ENCODE results near the gene TRABD2B. TPM values are rescaled to one million over a fixed set of nuclear protein-coding genes. Genes with fewer than 3 reads are reported as not detected.
"Not testable (repeated sequence)": the region's sequence is repeated elsewhere in the genome, so short reads cannot be mapped to it uniquely, and the experiment has no call there.

Gene TRABD2B
- total RNA-seq, 1 donor from 2014 or later, result 1.8 TPM

DNA sequence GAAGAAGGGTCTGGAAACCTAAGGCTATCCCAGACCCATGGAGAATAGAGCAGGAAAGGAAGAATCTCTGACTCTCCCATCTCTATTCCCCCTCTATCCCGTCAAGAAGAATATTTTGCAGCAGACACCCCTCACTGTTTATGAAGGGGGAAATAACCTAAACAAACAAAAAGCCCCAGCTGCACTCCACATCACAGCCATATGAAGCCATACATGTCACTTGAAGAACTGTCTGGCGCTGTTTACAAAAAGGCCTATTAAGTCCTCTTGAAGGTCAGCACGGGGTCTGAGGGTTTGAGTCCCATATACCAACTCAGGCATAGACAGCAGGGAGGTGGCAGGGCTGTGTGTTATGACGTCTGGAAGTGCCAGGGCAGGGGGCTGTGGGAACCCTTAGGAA, 31.4 kb downstream of the TRABD2B start:
- no peak for DNase-seq
- intact Hi-C loops (cut with DNase I), result no loop called here
- Histone ChIP-seq H3K4me1 (peaks cover 5% of the 10 kb centered on the region), H3K4me3 (no peak overlapping the region), H3K27me3 (ENCODE audit: low read depth) (peaks cover 7% of the 10 kb centered on the region), H3K36me3 (no peaks in the 10 kb centered on the region), H3K27ac (no peak overlapping the region), H3K9me3 (no peaks in the 10 kb centered on the region)
- ATAC-seq, result no peak
- TF ChIP-seq, protein P1, sequence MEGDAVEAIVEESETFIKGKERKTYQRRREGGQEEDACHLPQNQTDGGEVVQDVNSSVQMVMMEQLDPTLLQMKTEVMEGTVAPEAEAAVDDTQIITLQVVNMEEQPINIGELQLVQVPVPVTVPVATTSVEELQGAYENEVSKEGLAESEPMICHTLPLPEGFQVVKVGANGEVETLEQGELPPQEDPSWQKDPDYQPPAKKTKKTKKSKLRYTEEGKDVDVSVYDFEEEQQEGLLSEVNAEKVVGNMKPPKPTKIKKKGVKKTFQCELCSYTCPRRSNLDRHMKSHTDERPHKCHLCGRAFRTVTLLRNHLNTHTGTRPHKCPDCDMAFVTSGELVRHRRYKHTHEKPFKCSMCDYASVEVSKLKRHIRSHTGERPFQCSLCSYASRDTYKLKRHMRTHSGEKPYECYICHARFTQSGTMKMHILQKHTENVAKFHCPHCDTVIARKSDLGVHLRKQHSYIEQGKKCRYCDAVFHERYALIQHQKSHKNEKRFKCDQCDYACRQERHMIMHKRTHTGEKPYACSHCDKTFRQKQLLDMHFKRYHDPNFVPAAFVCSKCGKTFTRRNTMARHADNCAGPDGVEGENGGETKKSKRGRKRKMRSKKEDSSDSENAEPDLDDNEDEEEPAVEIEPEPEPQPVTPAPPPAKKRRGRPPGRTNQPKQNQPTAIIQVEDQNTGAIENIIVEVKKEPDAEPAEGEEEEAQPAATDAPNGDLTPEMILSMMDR (IDR thresholded peaks at IDR 0.05), result no peak

DNA sequence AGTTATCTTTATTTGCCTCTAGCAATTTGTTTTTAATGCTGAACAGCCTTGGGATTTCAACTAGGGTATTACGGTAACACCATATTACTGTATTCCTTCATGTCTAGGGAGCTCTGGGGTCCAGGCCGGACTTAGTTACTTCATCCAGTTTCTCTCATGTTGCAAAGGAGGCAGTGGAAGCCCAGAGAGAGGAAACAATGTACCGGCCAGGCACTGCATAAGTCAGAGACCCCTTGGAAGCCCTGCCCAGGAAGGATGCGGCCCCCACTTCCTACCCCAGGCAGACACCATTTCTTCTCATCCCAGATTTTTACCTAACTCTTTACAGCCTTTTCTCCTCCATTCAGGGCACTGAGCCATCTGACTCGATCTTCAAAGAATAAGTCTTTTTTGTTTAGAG, 32.5 kb downstream of the TRABD2B start:
- no peaks in the 10 kb centered on the region for H3K36me3 ChIP-seq
- TF ChIP-seq, protein P1 (IDR thresholded peaks at IDR 0.05), result no peak
- no peak overlapping the region for H3K4me3 ChIP-seq
- DNase-seq (no peak), ATAC-seq (no peak)
- intact Hi-C loops (cut with DNase I), result no loop called here
- peaks cover 7% of the 10 kb centered on the region for H3K27me3 ChIP-seq (ENCODE audit: low read depth)
- H3K4me1 ChIP-seq, result peaks cover 5% of the 10 kb centered on the region
- H3K27ac ChIP-seq, result no peak overlapping the region
- no peaks in the 10 kb centered on the region for H3K9me3 ChIP-seq

DNA sequence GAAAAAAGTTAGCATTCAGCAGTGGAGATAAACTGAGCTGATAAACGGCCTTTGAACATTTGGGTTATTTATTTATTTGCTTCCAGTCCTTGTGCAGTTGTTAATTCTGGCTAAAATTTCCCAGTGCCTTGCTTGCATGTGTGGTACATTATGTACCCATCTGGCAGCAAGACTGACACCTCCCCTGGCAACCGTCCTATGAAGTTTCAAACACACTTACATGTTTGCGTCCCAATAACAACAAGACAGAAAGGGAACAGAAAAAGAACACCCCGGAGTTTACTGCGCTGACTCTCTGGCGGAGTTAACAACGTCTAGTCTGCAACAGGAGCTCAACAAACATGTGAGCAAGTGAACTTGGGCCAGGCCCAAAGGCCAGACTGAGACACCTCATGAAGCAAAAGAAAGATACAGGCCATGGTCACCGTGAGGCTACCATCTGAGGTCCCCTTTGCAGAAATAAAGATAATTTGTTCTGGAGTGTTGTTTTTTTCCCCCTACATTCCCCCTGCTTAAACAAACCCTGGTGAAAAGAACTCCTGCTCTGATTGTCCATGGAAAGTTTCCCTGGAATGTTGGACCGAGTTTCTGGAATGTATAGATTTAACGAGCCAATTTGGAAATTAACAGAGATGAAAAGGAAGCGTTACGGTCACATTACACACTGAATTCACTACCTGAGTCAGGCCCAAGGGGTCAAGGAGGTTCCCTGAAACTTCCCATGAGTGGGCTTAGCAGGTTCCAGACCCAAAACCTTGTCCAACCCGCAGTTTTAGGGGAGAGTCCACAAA, 33.4 kb downstream of the TRABD2B start:
- Histone ChIP-seq H3K4me1 (peaks cover 5% of the 10 kb centered on the region), H3K4me3 (no peak overlapping the region), H3K36me3 (no peaks in the 10 kb centered on the region), H3K27ac (no peak overlapping the region), H3K27me3 (ENCODE audit: low read depth) (peaks cover 7% of the 10 kb centered on the region), H3K9me3 (no peaks in the 10 kb centered on the region)
- DNase-seq (no peak), ATAC-seq (peak in 1 of 2 donors; percentile 14)
- intact Hi-C loops (cut with DNase I), result no loop called here
- TF ChIP-seq, protein P1 (IDR thresholded peaks at IDR 0.05), result no peak

DNA sequence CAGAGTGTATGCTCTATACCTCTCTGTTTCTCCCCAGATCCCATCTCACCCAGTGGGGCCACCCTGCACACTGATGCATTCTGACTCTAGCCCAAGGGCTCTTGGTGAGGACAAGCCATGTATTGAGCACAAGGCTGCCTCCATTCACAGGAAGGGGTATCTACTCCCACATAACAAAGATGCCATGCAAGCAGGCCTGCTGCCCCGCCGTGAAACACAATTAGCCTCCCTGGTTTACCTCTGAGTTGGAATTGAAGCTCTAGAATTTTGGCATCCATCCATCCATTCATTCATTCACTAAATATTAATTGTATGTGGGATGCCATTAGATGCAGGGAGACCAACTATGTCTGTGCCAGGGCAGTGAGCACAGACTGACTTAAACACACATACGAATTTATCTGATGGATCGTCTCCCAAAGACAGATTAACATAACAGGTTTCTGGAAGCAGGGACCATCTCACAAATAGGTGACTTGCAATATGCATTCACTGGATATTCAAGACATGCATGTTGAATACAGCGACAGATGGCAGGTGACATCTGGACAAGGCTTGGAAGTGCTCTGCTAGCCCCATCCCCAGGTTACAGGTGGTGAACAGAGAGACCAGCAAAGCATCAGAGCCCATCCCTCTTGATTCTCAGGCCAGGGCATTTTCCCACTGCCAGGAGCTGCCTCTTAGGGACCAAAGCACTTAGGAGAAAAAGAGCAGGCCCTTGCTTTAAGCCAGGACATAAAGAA, 34.3 kb downstream of the TRABD2B start:
- Histone ChIP-seq H3K27me3 (ENCODE audit: low read depth) (peaks cover 7% of the 10 kb centered on the region), H3K4me3 (no peak overlapping the region), H3K27ac (no peak overlapping the region), H3K36me3 (no peaks in the 10 kb centered on the region), H3K4me1 (peaks cover 5% of the 10 kb centered on the region), H3K9me3 (no peaks in the 10 kb centered on the region)
- DNase-seq, result no peak
- ATAC-seq, result no peak
- TF ChIP-seq, protein P1 (IDR thresholded peaks at IDR 0.05), result no peak
- intact Hi-C loops (cut with DNase I), result no loop called here

DNA sequence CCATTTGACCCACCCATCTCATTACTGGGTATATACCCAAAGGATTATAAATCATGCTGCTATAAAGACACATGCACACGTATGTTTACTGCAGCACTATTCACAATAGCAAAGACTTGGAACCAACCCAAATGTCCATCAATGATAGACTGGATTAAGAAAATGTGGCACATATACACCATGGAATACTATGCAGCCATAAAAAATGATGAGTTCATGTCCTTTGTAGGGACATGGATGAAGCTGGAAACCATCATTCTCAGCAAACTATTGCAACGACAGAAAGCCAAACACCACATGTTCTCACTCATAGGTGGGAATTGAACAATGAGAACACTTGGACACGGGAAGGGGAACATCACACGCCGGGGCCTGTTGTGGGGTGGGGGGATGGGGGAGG, 35.4 kb downstream of the TRABD2B start:
- H3K4me3 ChIP-seq; H3K36me3 ChIP-seq; DNase-seq; H3K4me1 ChIP-seq; H3K27me3 ChIP-seq (ENCODE audit: low read depth); H3K27ac ChIP-seq; intact Hi-C loops (cut with DNase I); ATAC-seq; H3K9me3 ChIP-seq: not testable (repeated sequence)

DNA sequence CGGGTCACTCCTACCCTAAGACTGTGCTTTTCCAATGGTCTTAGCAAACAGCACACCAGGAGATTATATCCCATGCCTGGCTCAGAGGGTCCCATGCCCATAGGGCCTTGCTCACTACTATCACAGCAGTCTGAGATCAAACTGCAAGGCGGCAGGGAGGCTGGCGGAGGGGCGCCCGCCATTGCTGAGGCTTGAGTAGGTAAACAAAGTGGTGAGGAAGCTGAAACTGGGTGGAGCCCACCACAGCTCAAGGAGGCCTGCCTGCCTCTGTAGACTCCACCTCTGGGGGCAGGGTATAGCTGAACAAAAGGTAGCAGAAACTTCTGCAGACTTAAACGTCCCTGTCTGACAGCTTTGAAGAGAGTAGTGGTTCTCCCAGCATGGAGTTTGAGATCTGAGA, 40.7 kb downstream of the TRABD2B start:
- not testable (repeated sequence) for H3K36me3 ChIP-seq, H3K4me3 ChIP-seq, DNase-seq

More for the DNA sequence above, 40.7 kb downstream of the TRABD2B start:
- H3K27me3 ChIP-seq (ENCODE audit: low read depth); H3K27ac ChIP-seq; ATAC-seq; H3K9me3 ChIP-seq; intact Hi-C loops (cut with DNase I); H3K4me1 ChIP-seq: not testable (repeated sequence)

Measured in lower lobe of right lung (tissue), 2 donors.